NCI-H2227 (cell line): ENCODE data around the gene MBD1.
"Not testable (repeated sequence)": the region's sequence is repeated elsewhere in the genome, so short reads cannot be mapped to it uniquely, and the experiment has no call there.

Source experiments
- DNase-seq: peaks from one replicate; lab custom pipeline; 2025; ENCODE audit not compliant: unreplicated experiment; lab: John Stamatoyannopoulos, UW

The MBD1 gene

GRCh38 chr18:50297621-50298442, 16.5 kb upstream of the MBD1 start:
- DNase-seq: peak; percentile 82

GRCh38 chr18:50293039-50293438, 11.7 kb upstream of the MBD1 start:
- DNase-seq: no peak

- DNase-seq: no peak
Measured at GRCh38 chr18:50289108-50289443, 7.8 kb upstream of the MBD1 start.

GRCh38 chr18:50288348-50289107, 7.2 kb upstream of the MBD1 start:
- DNase-seq: not testable (repeated sequence)

- DNase-seq: peak; percentile 99
Measured at GRCh38 chr18:50287441-50288347, 6.4 kb upstream of the MBD1 start, which contains the start of gene CXXC1. CXXC1 (minus strand) TSS chr18:50287692; CDS start chr18:50287589, 103 bp downstream.

- DNase-seq: no peak
Measured at GRCh38 chr18:50287028-50287440, 5.7 kb upstream of the MBD1 start.

GRCh38 chr18:50286391-50287027, 5.2 kb upstream of the MBD1 start:
- DNase-seq: peak; percentile 66

- DNase-seq: no peak
Measured at GRCh38 chr18:50285631-50286321, 4.5 kb upstream of the MBD1 start.

- DNase-seq: no peak
Measured at GRCh38 chr18:50285071-50285470, 3.7 kb upstream of the MBD1 start.

- no peak for DNase-seq
Measured at GRCh38 chr18:50284255-50284885, 3.0 kb upstream of the MBD1 start.

GRCh38 chr18:50283469-50284209, 2.3 kb upstream of the MBD1 start:
- no peak for DNase-seq

- DNase-seq: no peak
Measured at GRCh38 chr18:50282521-50283335, 1.4 kb upstream of the MBD1 start.

- DNase-seq: no peak
Measured at GRCh38 chr18:50281972-50282520, 723 bp upstream of the MBD1 start.

- no peak for DNase-seq
Measured at GRCh38 chr18:50280707-50281294, 522 bp downstream of the MBD1 start.

- DNase-seq: no peak
Measured at GRCh38 chr18:50279752-50280151, 1.6 kb downstream of the MBD1 start.

GRCh38 chr18:50277942-50278341, 3.4 kb downstream of the MBD1 start:
- DNase-seq: no peak

- no peak for DNase-seq
Measured at GRCh38 chr18:50276452-50276851, 4.9 kb downstream of the MBD1 start.
